Lower lobe of right lung (tissue), 2 donors: ENCODE measurements around the gene PRR20G. TPM values are rescaled to one million over a fixed set of nuclear protein-coding genes. Genes with fewer than 3 reads are reported as not detected.

Source experiments
- ATAC-seq, 2 donors: fragments of 200-7000 bp; cut with Tn5 transposase; one replicate each; pipeline ENCODE4 v1.9.1; 2020 to 2022; ENCODE audit warnings: mild to moderate bottlenecking in 2 of 2, moderate library complexity in 2 of 2
- DNase-seq: peaks from one replicate; pipeline ENCODE4 v3.0.0-alpha.2; 2020
- H3K27ac ChIP-seq: fragments of 200-600 bp; one replicate; pipeline ENCODE4 v1.8.0; 2022
- H3K27me3 ChIP-seq: fragments of 200-600 bp; one replicate; pipeline ENCODE4 v1.8.0; 2022; ENCODE audit warnings: low read depth
- H3K36me3 ChIP-seq: fragments of 200-600 bp; one replicate; pipeline ENCODE4 v1.8.0; 2022; ENCODE audit warnings: mild to moderate bottlenecking
- H3K4me1 ChIP-seq: fragments of 200-600 bp; one replicate; pipeline ENCODE4 v1.8.0; 2022
- H3K4me3 ChIP-seq: fragments of 200-600 bp; one replicate; pipeline ENCODE4 v1.8.0; 2022; ENCODE audit warnings: mild to moderate bottlenecking
- H3K9me3 ChIP-seq: fragments of 200-600 bp; one replicate; pipeline ENCODE4 v1.8.0; 2022
- CTCF ChIP-seq: fragments of 200-600 bp; IDR thresholded peaks from one replicate; pipeline ENCODE4 v1.8.0; 2022; ENCODE audit warnings: antibody characterized with exemption, mild to moderate bottlenecking
- intact Hi-C: fragments of 100-400 bp; cut with DNase I; formaldehyde crosslinking; loops from one replicate; pipeline ENCODE4 v1.11.0; 2022
- total RNA-seq: library from RNA; stranded (reverse); fragmentation: NEBNext Ultra II Directional; extraction: Animal tissue kit (Norgen Biotek cat#: 25700); gene quantifications from one replicate; pipeline ENCODE4 v1.2.1, GENCODE V29; 2021
- donor health status: DM: no; HTN: yes; CAD: no; lungs with severe emphysema.

Gene PRR20G
- total RNA-seq, 1 donor from 2014 or later, result not detected

GRCh38 chr3:127328421-127328820 lies 40.6 kb upstream of the PRR20G start:
- H3K27me3 ChIP-seq, result no peaks in the 10 kb centered on the region
- DNase-seq, result no peak
- no peak for ATAC-seq
- H3K27ac ChIP-seq, result no peak overlapping the region
- no peaks in the 10 kb centered on the region for H3K36me3 ChIP-seq
- no peak overlapping the region for H3K4me3 ChIP-seq
- no peak for TF ChIP-seq CTCF
- intact Hi-C loops, result no loop called here
- H3K9me3 ChIP-seq, result peaks cover 19% of the 10 kb centered on the region
- no peaks in the 10 kb centered on the region for H3K4me1 ChIP-seq

DNA sequence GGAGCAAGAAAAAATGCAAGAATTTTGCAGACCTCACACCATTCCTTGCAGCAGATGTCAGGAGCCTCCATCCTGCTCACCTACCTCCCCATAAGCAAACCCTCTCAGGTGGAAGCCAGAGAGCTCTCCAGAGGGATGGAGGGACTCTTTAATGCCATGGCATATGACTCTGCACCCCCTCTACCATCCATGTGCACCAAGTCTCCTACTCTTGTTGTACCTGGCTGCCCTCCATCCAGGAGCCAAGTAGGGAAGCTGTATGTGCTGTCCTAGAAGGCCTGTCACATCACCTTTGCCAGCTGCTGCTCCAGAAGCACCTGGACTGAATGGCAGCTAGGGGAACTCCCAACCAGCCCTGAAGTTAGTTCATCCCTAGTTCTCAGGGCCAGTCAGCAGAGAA lies 38.5 kb upstream of the PRR20G start:
- intact Hi-C loops, result no loop called here
- no peaks in the 10 kb centered on the region for H3K27me3 ChIP-seq
- no peaks in the 10 kb centered on the region for H3K36me3 ChIP-seq
- no peaks in the 10 kb centered on the region for H3K4me1 ChIP-seq
- H3K27ac ChIP-seq, result no peak overlapping the region
- H3K4me3 ChIP-seq, result no peak overlapping the region
- ATAC-seq (no peak), DNase-seq (no peak)
- H3K9me3 ChIP-seq, result peaks cover 14% of the 10 kb centered on the region
- TF ChIP-seq CTCF, result no peak

DNA sequence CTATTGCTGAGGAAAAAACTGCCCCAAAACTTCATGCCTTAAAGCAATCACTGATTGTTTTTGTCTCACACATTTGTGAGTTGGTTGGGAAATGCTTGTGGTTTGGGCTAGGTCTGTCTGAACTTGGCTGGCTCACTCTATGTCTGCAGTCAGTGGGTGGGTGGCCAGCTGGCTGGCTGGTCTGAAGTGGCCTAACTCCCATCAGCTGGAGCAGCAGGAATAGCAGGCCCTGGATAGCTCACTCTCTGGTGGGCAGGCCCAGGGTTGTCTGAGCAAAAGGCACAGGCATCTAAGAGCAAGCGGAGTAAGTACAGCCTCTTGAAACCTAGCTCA lies 37.7 kb upstream of the PRR20G start:
- Histone ChIP-seq H3K4me3 (no peak overlapping the region), H3K36me3 (no peaks in the 10 kb centered on the region), H3K9me3 (peaks cover 7% of the 10 kb centered on the region), H3K27ac (no peak overlapping the region), H3K4me1 (no peaks in the 10 kb centered on the region), H3K27me3 (no peaks in the 10 kb centered on the region)
- no peak for TF ChIP-seq CTCF
- ATAC-seq (peak; percentile 65 to 70), DNase-seq (peak; percentile 57)
- intact Hi-C loops, result no loop called here

GRCh38 chr3:127324913-127325628 lies 37.2 kb upstream of the PRR20G start:
- no peak for DNase-seq
- Histone ChIP-seq H3K27me3 (no peaks in the 10 kb centered on the region), H3K27ac (no peak overlapping the region), H3K4me3 (no peak overlapping the region), H3K4me1 (no peaks in the 10 kb centered on the region), H3K36me3 (no peaks in the 10 kb centered on the region), H3K9me3 (peaks cover 1% of the 10 kb centered on the region)
- no peak for TF ChIP-seq CTCF
- ATAC-seq, result peak; percentile 49 to 54
- intact Hi-C loops, result no loop called here

GRCh38 chr3:127324076-127324475 lies 36.2 kb upstream of the PRR20G start:
- intact Hi-C loops, result no loop called here
- Histone ChIP-seq H3K27me3 (no peaks in the 10 kb centered on the region), H3K27ac (no peak overlapping the region), H3K4me3 (no peak overlapping the region), H3K9me3 (no peaks in the 10 kb centered on the region), H3K4me1 (no peaks in the 10 kb centered on the region), H3K36me3 (no peaks in the 10 kb centered on the region)
- TF ChIP-seq CTCF, result no peak
- ATAC-seq, result no peak
- no peak for DNase-seq
